PC-3 (cell line): ENCODE results near the gene CDC42EP2.

Source experiments
- CTCF ChIP-seq: fragments of 300-600 bp; sonication (generic); conservative IDR thresholded peaks from 2 replicates; pipeline ENCODE4 v1.5.1; 2017; ENCODE audit warnings: antibody characterized with exemption, low read depth, mild to moderate bottlenecking, low read length
- EZH2phosphoT487 ChIP-seq: fragments of 300-600 bp; sonication (generic); IDR thresholded peaks from 2 replicates; pipeline ENCODE4 v1.6.1; 2018; ENCODE audit warnings: mild to moderate bottlenecking, antibody characterized with exemption, low read length, borderline replicate concordance

- TF ChIP-seq EZH2phosphoT487 (no peak), CTCF (no peak)
These were observed 14.8 kb downstream of the CDC42EP2 start for GRCh38 chr11:65329478-65329877.
